OCI-LY7 (cell line): ENCODE measurements around the gene TP73. TPM values are rescaled to one million over a fixed set of nuclear protein-coding genes. Genes with fewer than 3 reads are reported as not detected.

ENCODE experiments used
- BruUV-seq: library from RNA; stranded (reverse); fragments of 400-500 nt; replicated peaks from 2 replicates; lab custom pipeline; 2021; lab: Mats Ljungman, UMichigan
- CTCF ChIA-PET: fragments of 300-600 bp; sonication (Branson Sonifier 250); formaldehyde crosslinking; loops from one replicate; lab custom pipeline; 2022; ENCODE audit warnings: antibody characterized with exemption; ENCODE audit not compliant: unreplicated experiment; lab: Charles Lee
- POLR2A ChIA-PET: fragments of 300-600 bp; sonication (Branson Sonifier 250); formaldehyde crosslinking; loops from one replicate; lab custom pipeline; 2022; ENCODE audit warnings: antibody characterized with exemption; lab: Charles Lee
- DNase-seq: peaks from one replicate; pipeline ENCODE4 v3.0.0-alpha.2; 2015; ENCODE audit warnings: low spot score
- H2AFZ ChIP-seq: fragments of 200-600 bp; sonication (generic), shearing (Covaris generic); 2 replicates; pipeline ENCODE4 v1.6.1; 2014; ENCODE audit warnings: mild to moderate bottlenecking, antibody characterized with exemption, low read length, moderate library complexity
- H3K27ac ChIP-seq: fragments of 200-600 bp; sonication (generic); 2 replicates; pipeline ENCODE4 v1.5.1; 2014; ENCODE audit warnings: mixed run types, low read depth, mild to moderate bottlenecking, moderate library complexity, low read length, inconsistent platforms; ENCODE audit not compliant: poor library complexity, severe bottlenecking
- H3K36me3 ChIP-seq: fragments of 200-600 bp; sonication (generic); 2 replicates; pipeline ENCODE4 v1.6.1; 2014; ENCODE audit warnings: mild to moderate bottlenecking, antibody characterized with exemption, low read length, moderate library complexity, mixed read lengths; ENCODE audit not compliant: insufficient read depth
- H3K4me1 ChIP-seq: fragments of 200-600 bp; sonication (generic); 2 replicates; pipeline ENCODE4 v1.5.1; 2014; ENCODE audit warnings: mild to moderate bottlenecking, low read length; ENCODE audit not compliant: insufficient read depth, poor library complexity, severe bottlenecking
- H3K4me2 ChIP-seq: fragments of 200-600 bp; sonication (generic); 2 replicates; pipeline ENCODE4 v1.6.1; 2014; ENCODE audit warnings: mild to moderate bottlenecking, low read length
- H3K4me3 ChIP-seq: fragments of 200-600 bp; sonication (generic); 2 replicates; pipeline ENCODE4 v1.5.1; 2014; ENCODE audit warnings: mild to moderate bottlenecking, low read depth, low read length; ENCODE audit not compliant: poor library complexity, severe bottlenecking
- H3K79me2 ChIP-seq: fragments of 200-600 bp; sonication (generic); 2 replicates; pipeline ENCODE4 v1.6.1; 2016; ENCODE audit warnings: low read depth, mild to moderate bottlenecking, low read length, moderate library complexity, mixed read lengths; ENCODE audit not compliant: insufficient read depth
- H3K9me2 ChIP-seq: fragments of 200-600 bp; sonication (generic); 2 replicates; pipeline ENCODE4 v1.6.1; 2016; ENCODE audit warnings: mild to moderate bottlenecking, low read length, mixed read lengths; ENCODE audit not compliant: insufficient read depth
- H3K9me3 ChIP-seq: fragments of 200-600 bp; sonication (generic); 2 replicates; pipeline ENCODE4 v1.6.1; 2014; ENCODE audit warnings: mild to moderate bottlenecking, mixed run types, low read length, mixed read lengths
- H4K20me1 ChIP-seq: fragments of 200-600 bp; sonication (generic); 2 replicates; pipeline ENCODE4 v1.6.1; 2014; ENCODE audit warnings: mild to moderate bottlenecking, antibody characterized with exemption, low read length, moderate library complexity, mixed read lengths; ENCODE audit not compliant: insufficient read depth
- EZH2phosphoT487 ChIP-seq: fragments of 200-600 bp; sonication (generic); IDR thresholded peaks from 2 replicates; pipeline ENCODE4 v1.6.1; 2018; ENCODE audit warnings: low read depth, borderline replicate concordance, mild to moderate bottlenecking, mixed run types, antibody characterized with exemption, low read length, moderate library complexity, mixed read lengths
- intact Hi-C: fragments of 100-400 bp; cut with micrococcal nuclease; formaldehyde crosslinking; loops from one replicate; pipeline ENCODE4 v1.10.0; 2022; ENCODE audit not compliant: unreplicated experiment
- total RNA-seq, 2 experiments: library from RNA; depleted of rRNA in 1 of 2; stranded (reverse); fragments of >200 nt in 1 of 2; shearing (Covaris generic) in 1 of 2; gene quantifications; 2 replicates each; pipeline ENCODE4 v1.2.3, GENCODE V29; 2014 to 2022
- TF ChIP-seq, protein P1 (sequence below): fragments of 200-600 bp; sonication (generic); conservative IDR thresholded peaks from 2 replicates; pipeline ENCODE4 v1.5.1; 2014; ENCODE audit warnings: mild to moderate bottlenecking, antibody characterized with exemption, low read length, moderate library complexity, mixed read lengths

Gene TP73
- total RNA-seq, 2 experiments from 2014 or later: 0.48 TPM; not detected in 1

DNA sequence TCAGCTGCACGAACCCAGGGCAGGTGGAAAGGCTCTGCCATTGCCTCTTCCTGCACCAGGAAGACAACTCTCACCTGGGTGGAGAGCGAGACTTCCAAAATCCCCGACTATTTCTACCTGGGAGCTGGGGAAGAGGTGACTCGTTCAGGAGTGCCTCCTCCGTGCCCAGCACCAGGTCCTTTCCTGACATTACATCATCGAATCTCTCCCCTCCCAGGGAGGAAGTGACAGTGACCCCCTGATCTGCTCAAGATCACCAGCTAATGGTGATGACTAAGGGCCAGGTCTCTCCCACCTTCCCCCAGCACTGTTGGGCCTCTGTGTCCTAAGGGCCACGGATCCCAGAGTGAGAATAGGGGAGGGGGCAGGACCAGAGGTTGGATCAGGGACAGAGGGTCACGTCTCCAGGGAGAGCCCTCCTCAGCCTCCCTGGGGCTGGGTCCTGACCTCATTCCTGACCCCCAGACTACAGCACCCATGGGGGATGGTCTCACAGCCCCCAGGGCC is 47.8 kb upstream of the TP73 start:
- no peaks in the 10 kb centered on the region for H3K9me2 ChIP-seq
- intact Hi-C loops: no loop called here
- H3K4me2 ChIP-seq: no peak overlapping the region
- POLR2A ChIA-PET: no interaction called here
- H3K36me3 ChIP-seq: no peaks in the 10 kb centered on the region
- no peaks in the 10 kb centered on the region for H3K79me2 ChIP-seq
- no peaks in the 10 kb centered on the region for H4K20me1 ChIP-seq
- no peak for DNase-seq
- H3K27ac ChIP-seq: no peak overlapping the region
- no peak overlapping the region for H2AFZ ChIP-seq
- H3K4me3 ChIP-seq: no peak overlapping the region
- CTCF ChIA-PET: no interaction called here
- H3K4me1 ChIP-seq: no peaks in the 10 kb centered on the region
- no TSS peak for BruUV-seq
- TF ChIP-seq EZH2phosphoT487: no peak
- TF ChIP-seq, protein P1, sequence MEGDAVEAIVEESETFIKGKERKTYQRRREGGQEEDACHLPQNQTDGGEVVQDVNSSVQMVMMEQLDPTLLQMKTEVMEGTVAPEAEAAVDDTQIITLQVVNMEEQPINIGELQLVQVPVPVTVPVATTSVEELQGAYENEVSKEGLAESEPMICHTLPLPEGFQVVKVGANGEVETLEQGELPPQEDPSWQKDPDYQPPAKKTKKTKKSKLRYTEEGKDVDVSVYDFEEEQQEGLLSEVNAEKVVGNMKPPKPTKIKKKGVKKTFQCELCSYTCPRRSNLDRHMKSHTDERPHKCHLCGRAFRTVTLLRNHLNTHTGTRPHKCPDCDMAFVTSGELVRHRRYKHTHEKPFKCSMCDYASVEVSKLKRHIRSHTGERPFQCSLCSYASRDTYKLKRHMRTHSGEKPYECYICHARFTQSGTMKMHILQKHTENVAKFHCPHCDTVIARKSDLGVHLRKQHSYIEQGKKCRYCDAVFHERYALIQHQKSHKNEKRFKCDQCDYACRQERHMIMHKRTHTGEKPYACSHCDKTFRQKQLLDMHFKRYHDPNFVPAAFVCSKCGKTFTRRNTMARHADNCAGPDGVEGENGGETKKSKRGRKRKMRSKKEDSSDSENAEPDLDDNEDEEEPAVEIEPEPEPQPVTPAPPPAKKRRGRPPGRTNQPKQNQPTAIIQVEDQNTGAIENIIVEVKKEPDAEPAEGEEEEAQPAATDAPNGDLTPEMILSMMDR: no peak
- H3K9me3 ChIP-seq: no peaks in the 10 kb centered on the region

- no peaks in the 10 kb centered on the region for H3K9me3 ChIP-seq
- no peak for DNase-seq
- H3K79me2 ChIP-seq: no peaks in the 10 kb centered on the region
- no peaks in the 10 kb centered on the region for H3K4me1 ChIP-seq
- H3K9me2 ChIP-seq: no peaks in the 10 kb centered on the region
- CTCF ChIA-PET: no interaction called here
- TF ChIP-seq, protein P1: no peak
- no peak for TF ChIP-seq EZH2phosphoT487
- H2AFZ ChIP-seq: no peak overlapping the region
- no peaks in the 10 kb centered on the region for H3K36me3 ChIP-seq
- H3K4me3 ChIP-seq: no peak overlapping the region
- intact Hi-C loops: no loop called here
- H3K27ac ChIP-seq: no peak overlapping the region
- H3K4me2 ChIP-seq: no peak overlapping the region
- no TSS peak for BruUV-seq
- POLR2A ChIA-PET: no interaction called here
- no peaks in the 10 kb centered on the region for H4K20me1 ChIP-seq
Measured at GRCh38 chr1:3604997-3605823, 47.1 kb upstream of the TP73 start.
